ENCODE data around the gene RADIL.

RADIL gene

GRCh38 chr7:4800926-4801838, 82.3 kb downstream of the RADIL start:
- no peak overlapping the region for H3K27ac ChIP-seq (replicated peaks)
- no peak for DNase-seq (ENCODE audit: low read depth in 1 of 2, low spot score in 1 of 2)
- TF ChIP-seq POLR2AphosphoS5 (IDR thresholded peaks at IDR 0.05; ENCODE audit: low read depth) (no peak), REST (IDR thresholded peaks at IDR 0.05; ENCODE audit: insufficient replicate concordance, low read depth) (no peak)
- H3K27me3 ChIP-seq (ENCODE audit: insufficient read depth, poor library complexity, severe bottlenecking), result peaks cover 3% of the 10 kb centered on the region
- H3K4me3 ChIP-seq (replicated peaks; ENCODE audit: insufficient read depth, low read length), result no peak overlapping the region

GRCh38 chr7:4800487-4800886, 83.0 kb downstream of the RADIL start:
- Histone ChIP-seq H3K27me3 (ENCODE audit: insufficient read depth, poor library complexity, severe bottlenecking) (no peaks in the 10 kb centered on the region), H3K27ac (replicated peaks) (no peak overlapping the region), H3K4me3 (replicated peaks; ENCODE audit: insufficient read depth, low read length) (no peak overlapping the region)
- no peak for DNase-seq (ENCODE audit: low read depth in 1 of 2, low spot score in 1 of 2)
- TF ChIP-seq CTCF (IDR thresholded peaks at IDR 0.05; ENCODE audit: insufficient read depth, low read length), result no peak

- Histone ChIP-seq H3K27ac (replicated peaks) (no peak overlapping the region), H3K4me3 (replicated peaks; ENCODE audit: insufficient read depth, low read length) (no peak overlapping the region), H3K27me3 (ENCODE audit: insufficient read depth, poor library complexity, severe bottlenecking) (no peaks in the 10 kb centered on the region)
- TF ChIP-seq POLR2AphosphoS5 (IDR thresholded peaks at IDR 0.05; ENCODE audit: low read depth), result no peak
- TF ChIP-seq REST (IDR thresholded peaks at IDR 0.05; ENCODE audit: insufficient replicate concordance, low read depth), result no peak
- no peak for TF ChIP-seq GABPA (IDR thresholded peaks at IDR 0.05; ENCODE audit: low read depth)
- TF ChIP-seq CTCF (IDR thresholded peaks at IDR 0.05; ENCODE audit: insufficient read depth, low read length), result no peak
- no peak for TF ChIP-seq SPI1 (IDR thresholded peaks at IDR 0.05; ENCODE audit: borderline replicate concordance, low read depth)
- DNase-seq (ENCODE audit: low read depth in 1 of 2, low spot score in 1 of 2), result no peak
Measured at GRCh38 chr7:4799508-4800268, 83.8 kb downstream of the RADIL start.

GRCh38 chr7:4798706-4799235, 84.7 kb downstream of the RADIL start:
- H3K27me3 ChIP-seq (ENCODE audit: insufficient read depth, poor library complexity, severe bottlenecking), result no peaks in the 10 kb centered on the region
- H3K4me3 ChIP-seq (replicated peaks; ENCODE audit: insufficient read depth, low read length), result no peak overlapping the region
- TF ChIP-seq CTCF (IDR thresholded peaks at IDR 0.05; ENCODE audit: insufficient read depth, low read length) (no peak), REST (IDR thresholded peaks at IDR 0.05; ENCODE audit: insufficient replicate concordance, low read depth) (no peak), GABPA (IDR thresholded peaks at IDR 0.05; ENCODE audit: low read depth) (no peak), SPI1 (IDR thresholded peaks at IDR 0.05; ENCODE audit: borderline replicate concordance, low read depth) (no peak), POLR2AphosphoS5 (IDR thresholded peaks at IDR 0.05; ENCODE audit: low read depth) (no peak)
- no peak for DNase-seq (ENCODE audit: low read depth in 1 of 2, low spot score in 1 of 2)
- H3K27ac ChIP-seq (replicated peaks), result no peak overlapping the region
